Activated T-helper 1 cell treated with Interleukin-2 at 50 U/mL for 16 hours (primary cell): Measurements from ENCODE around the gene SPATS2L.

ENCODE experiments used
- DNase-seq: peaks from one replicate; pipeline ENCODE4 v3.0.0-alpha.2; 2020; ENCODE audit warnings: low read depth

The SPATS2L gene

GRCh38 chr2:200411831-200412230 lies 105.3 kb downstream of the SPATS2L start:
- DNase-seq: no peak

- DNase-seq: no peak
These were observed 107.9 kb downstream of the SPATS2L start for GRCh38 chr2:200414367-200414766.

GRCh38 chr2:200415455-200415854 lies 109.0 kb downstream of the SPATS2L start:
- no peak for DNase-seq

- no peak for DNase-seq
These were observed 110.4 kb downstream of the SPATS2L start for GRCh38 chr2:200416878-200417277.

- DNase-seq: no peak
These were observed 110.9 kb downstream of the SPATS2L start for GRCh38 chr2:200417366-200417765.

- DNase-seq: no peak
These were observed 111.9 kb downstream of the SPATS2L start for GRCh38 chr2:200418399-200418798.

GRCh38 chr2:200419325-200419724 lies 112.8 kb downstream of the SPATS2L start:
- no peak for DNase-seq

GRCh38 chr2:200421270-200421669 lies 114.8 kb downstream of the SPATS2L start:
- DNase-seq: no peak

- DNase-seq: no peak
These were observed 115.6 kb downstream of the SPATS2L start for GRCh38 chr2:200422071-200422470.

GRCh38 chr2:200422532-200423261 lies 116.2 kb downstream of the SPATS2L start:
- DNase-seq: no peak

- DNase-seq: no peak
These were observed 117.0 kb downstream of the SPATS2L start for GRCh38 chr2:200423541-200423940.

- no peak for DNase-seq
These were observed 118.7 kb downstream of the SPATS2L start for GRCh38 chr2:200425026-200425821.

GRCh38 chr2:200426754-200427153 lies 120.3 kb downstream of the SPATS2L start:
- no peak for DNase-seq

- DNase-seq: no peak
These were observed 122.6 kb downstream of the SPATS2L start for GRCh38 chr2:200428961-200429665.

- no peak for DNase-seq
These were observed 123.5 kb downstream of the SPATS2L start for GRCh38 chr2:200430017-200430416.

- DNase-seq: no peak
These were observed 125.7 kb downstream of the SPATS2L start for GRCh38 chr2:200431996-200432705.

- DNase-seq: no peak
These were observed 128.9 kb downstream of the SPATS2L start for GRCh38 chr2:200435379-200435778.

- no peak for DNase-seq
These were observed 131.8 kb downstream of the SPATS2L start for GRCh38 chr2:200438251-200438650.

- no peak for DNase-seq
These were observed 132.4 kb downstream of the SPATS2L start for GRCh38 chr2:200438846-200439245.

- DNase-seq: no peak
These were observed 133.5 kb downstream of the SPATS2L start for GRCh38 chr2:200439981-200440380.

GRCh38 chr2:200442471-200442870 lies 136.0 kb downstream of the SPATS2L start:
- no peak for DNase-seq

GRCh38 chr2:200443376-200443775 lies 136.9 kb downstream of the SPATS2L start:
- no peak for DNase-seq
